Right forelimb (tissue), 1 donor: Measurements from ENCODE around the gene TMBIM1.

Experiments used
- DNase-seq: peaks from one replicate; pipeline ENCODE4 v3.0.0-alpha.2; 2018

The TMBIM1 gene

DNA sequence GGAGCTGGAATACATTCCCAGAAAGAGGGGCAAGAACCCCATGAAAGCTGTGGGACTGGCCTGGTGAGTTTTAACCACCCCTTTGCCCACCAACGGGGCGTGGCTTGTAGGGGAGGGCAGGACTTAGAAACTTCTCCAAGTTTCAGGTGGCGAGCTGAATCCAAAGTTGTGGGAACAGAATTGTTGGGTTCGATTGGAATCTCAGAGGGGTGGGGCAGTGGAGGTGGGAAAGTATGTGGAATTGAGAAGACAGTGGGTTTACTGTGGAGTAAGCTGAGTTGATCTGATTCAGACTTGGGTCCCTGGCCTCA lies 20.9 kb downstream of the TMBIM1 start:
- DNase-seq: no peak

DNA sequence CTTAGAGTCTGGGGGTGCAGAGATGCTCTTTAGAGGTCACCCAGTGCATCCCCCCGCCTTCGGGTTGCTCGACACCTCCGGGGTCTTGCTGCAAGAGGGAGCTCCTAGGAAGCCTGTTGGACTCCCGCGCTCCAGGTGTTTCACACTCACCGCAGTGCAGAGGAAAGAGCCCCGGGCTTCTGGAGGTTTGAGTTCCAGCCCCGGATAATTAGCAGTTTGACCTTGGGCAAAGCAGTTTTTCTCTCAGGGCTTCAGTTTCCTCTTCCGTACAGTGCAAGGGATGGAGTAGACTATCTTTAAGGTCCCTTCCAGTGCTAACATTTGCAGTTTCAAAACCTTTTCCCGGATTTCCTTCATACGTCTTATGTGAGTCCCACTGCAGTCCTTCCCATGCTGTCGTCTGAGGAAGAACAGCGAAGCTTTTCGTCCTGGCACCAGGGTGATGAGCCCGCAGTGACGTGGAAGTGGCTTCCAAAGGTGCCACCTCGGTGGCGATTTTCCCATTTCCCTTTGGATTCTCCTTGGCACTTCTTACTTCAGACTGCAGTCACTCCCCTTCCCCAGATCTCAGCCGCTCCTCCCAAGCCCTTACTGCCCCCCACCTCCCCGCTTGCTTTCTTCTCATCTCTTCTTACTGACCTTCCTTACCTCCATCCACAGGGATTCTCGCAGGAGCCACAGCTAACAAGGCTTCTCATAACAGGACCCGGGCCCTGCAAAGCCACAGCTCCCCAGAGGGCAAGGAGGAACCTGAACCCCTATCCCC lies 21.4 kb downstream of the TMBIM1 start:
- DNase-seq: no peak

DNA sequence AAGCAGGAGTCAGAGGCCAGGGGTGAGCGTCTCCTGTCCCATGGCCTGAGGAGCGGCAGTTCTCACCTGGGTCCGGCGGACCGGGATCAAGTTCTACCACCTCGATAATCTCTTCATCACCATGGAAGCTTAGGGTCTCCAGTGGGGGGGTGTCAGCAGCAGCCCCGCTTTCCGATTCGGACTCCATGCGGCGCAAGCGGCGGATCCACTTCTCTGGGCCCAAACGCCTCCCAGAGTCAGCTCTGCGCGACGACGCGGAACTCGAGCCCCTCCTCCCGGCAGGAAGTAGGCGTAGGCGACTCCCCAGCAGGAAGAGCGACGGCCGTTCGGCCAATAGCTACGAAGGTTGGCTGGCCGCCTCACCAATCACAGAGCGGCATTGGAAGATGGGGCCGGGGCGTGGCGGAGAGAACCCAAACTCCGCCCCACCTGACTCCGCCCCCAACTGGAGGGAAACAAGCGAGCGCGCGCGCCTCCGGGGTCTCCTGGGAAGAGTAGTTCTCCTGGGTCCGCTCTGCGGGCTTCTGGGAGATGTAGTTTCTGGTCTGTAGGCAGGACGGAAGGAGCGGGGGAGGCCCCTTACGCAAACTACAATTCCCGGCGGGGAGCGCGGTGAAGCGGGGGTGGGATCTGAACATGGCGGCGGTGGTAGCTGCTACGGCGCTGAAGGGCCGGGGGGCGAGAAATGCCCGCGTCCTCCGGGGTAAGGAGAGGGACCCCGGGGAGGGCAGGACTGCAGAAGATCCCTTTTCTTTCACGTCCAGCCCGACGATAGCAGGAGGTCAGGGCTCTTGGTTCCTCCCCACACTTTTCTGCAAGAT lies 22.2 kb downstream of the TMBIM1 start, which contains the start of the genes AAMP and PNKD:
TSS of gene AAMP (minus strand) at position 238 of the 821 bp plus-strand sequence. CDS start at position 187, 51 bp downstream.
TSS of gene PNKD (plus strand) at position 620 of the 821 bp plus-strand sequence. CDS start at position 637, 17 bp downstream.
- peak; percentile 100 for DNase-seq

DNA sequence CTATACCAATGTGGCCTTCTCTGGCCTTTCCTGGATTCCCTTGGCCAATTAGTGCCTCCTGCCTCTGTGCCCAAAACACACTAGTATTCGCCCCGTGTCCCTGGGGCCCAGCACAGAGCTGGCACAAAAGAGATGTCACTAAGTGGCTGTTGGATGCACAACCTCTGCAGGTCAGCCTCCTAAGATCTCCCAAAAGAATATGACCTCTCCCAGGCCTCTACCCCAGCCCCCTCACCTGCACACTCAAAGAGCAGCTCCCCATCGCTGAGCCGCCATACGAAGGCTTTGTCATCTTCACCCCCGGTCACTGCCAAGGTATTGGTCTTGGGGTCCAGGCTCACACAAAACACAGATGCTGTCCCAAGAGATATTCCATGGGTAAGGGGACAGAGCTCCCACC lies 25.0 kb downstream of the TMBIM1 start:
- DNase-seq: no peak

DNA sequence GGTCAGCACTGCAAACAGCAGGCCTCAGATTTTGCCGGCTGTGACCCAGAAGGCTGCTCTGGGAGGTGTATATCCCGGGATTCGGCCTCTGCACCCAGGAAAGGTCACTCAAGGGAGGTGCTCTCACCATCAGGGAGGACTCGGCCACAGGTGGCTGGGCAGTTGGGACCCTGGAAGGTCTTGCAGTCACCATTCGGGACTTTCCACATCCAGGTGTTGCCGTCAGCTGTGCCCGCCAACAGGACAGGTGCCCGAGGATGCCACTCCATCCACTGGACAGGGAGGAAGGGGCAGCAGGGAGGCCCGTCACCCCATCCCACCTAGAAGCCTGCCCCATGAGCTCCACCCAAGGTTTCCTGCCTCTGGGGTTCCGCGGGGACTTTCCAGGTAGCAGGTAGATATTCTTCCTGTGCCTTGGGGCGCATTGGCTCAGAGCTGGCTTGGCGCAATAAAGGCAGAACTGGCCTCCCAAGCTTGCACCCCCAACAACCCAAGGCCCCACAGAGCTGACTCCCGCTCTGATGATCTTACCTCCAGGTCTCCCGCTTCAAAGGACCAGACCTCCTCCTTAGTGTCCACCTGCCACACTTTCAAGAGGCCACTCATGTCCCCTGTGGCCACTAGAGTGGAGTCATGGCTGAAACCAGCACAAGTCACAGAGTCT lies 25.9 kb downstream of the TMBIM1 start:
- DNase-seq: no peak

DNA sequence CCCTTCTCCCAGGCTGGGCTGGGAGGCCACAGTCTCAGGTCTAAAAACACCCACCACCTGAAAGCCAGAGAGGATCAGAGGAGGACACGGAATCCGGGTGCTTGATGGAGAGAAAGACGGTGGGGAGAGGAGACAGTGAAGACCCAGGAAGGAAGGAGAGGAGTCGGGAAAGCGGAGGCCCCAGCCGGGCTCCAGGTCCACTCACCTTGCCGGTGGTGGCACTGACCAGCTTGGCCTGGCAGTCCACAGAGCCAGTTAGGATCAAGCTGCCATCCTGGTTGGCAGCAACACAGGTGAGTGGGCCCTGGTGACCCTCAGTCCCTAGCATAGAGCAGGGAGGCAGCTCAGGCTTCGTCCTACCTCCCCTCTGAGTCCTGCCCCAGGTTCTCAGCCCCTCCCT lies 26.7 kb downstream of the TMBIM1 start:
- DNase-seq: no peak

DNA sequence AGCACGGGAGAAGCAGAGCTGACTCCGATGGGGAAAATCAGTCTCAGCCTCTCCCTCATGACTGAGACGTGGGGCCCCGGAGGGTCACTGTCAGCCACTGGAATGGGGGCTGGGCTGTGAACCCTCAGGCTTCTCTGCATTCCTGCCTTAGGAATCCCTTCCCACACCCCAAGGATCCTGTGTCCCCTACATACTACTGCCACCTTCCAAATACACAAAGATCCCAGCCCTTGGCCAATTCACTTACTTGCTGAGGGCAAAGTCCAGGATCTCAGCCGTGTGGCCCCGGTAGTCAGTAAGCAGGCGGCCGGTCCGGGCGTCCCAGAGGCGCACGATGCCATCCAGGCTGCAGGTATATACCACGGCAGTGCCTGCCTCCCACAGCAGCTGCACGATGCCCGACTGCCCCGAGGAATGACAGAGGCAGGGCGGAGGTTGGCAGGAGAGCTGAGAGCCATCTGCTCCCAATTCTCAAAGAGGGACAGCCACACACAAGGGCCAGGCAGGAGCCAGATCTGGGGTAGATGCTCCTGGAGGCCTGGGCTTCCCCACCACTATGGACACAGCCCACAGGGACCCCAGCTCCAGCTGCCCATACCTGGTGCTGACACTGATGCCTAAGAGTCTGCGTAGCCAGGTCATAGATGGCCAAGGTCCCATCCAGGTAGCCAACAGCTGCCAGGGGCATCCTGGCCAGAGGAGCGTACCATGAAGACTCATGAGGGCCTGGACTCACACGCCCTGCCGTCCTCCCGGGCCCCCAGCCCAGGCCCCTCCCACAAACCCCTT lies 27.3 kb downstream of the TMBIM1 start:
- no peak for DNase-seq

DNA sequence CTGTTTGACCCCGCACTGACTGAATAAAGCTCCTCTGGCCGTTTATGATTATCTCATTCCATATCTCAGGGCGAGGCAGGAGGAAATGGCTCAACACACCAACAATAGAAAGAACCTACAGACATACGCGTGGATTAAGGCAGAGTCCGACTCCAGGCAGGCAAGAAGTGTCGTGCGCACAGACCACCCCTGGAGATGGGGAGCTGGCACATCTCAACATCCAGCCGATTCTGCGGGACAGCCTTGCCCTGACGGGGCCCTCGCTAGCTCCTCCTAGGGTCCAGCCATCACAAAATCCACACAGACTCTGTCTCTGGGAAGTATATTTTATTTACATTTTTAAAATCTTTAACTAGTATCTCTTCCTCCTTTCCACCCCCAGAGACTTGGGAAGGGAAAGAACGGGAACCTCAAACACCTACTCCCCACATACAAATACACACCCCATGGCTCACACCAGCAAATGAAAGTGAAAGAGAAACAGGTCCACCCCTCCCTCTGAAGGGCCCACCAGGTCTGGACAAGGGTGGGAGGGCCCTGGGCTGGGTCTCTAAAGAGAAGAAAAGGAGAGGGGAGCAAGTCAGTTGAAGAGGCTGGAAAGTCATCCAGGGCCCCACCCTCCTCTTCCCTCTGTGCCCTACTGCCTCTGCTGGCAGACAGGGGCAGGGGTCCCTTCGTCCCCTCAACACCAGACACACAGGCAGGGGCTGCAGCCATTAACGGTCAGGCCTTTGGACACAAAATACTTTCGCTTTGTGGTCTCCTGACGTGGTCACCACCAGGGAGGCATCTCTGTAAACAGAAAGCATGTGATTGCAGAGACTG lies 28.3 kb downstream of the TMBIM1 start:
- DNase-seq: no peak

DNA sequence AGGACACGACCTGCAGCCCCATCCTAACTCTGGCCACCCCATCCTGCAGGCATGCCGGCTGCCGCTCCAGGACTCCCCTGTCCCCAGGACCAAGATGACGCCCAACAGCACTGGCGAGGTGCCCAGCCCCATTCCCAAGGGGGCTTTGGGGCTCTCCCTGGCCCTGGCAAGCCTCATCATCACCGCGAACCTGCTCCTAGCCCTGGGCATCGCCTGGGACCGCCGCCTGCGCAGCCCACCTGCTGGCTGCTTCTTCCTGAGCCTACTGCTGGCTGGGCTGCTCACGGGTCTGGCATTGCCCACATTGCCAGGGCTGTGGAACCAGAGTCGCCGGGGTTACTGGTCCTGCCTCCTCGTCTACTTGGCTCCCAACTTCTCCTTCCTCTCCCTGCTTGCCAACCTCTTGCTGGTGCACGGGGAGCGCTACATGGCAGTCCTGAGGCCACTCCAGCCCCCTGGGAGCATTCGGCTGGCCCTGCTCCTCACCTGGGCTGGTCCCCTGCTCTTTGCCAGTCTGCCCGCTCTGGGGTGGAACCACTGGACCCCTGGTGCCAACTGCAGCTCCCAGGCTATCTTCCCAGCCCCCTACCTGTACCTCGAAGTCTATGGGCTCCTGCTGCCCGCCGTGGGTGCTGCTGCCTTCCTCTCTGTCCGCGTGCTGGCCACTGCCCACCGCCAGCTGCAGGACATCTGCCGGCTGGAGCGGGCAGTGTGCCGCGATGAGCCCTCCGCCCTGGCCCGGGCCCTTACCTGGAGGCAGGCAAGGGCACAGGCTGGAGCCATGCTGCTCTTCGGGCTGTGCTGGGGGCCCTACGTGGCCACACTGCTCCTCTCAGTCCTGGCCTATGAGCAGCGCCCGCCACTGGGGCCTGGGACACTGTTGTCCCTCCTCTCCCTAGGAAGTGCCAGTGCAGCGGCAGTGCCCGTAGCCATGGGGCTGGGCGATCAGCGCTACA lies 29.4 kb downstream of the TMBIM1 start:
- no peak for DNase-seq

DNA sequence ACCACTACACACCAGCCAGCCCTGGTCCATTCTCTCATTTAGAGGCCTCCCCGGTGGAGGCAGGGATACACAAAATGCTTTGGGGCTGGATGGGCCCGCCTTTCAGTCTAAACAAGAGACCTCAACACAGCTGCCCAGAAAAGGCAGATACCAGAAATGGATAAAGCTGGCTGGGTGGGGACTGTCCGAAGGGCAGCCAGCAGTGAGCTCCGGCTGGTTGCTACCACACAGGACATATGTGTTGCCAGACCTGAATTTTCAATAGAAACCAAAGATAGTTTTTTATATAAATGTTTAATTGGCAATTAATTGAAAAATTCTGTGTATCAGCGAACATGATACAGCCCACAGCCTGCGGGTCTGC lies 30.1 kb downstream of the TMBIM1 start:
- no peak for DNase-seq

DNA sequence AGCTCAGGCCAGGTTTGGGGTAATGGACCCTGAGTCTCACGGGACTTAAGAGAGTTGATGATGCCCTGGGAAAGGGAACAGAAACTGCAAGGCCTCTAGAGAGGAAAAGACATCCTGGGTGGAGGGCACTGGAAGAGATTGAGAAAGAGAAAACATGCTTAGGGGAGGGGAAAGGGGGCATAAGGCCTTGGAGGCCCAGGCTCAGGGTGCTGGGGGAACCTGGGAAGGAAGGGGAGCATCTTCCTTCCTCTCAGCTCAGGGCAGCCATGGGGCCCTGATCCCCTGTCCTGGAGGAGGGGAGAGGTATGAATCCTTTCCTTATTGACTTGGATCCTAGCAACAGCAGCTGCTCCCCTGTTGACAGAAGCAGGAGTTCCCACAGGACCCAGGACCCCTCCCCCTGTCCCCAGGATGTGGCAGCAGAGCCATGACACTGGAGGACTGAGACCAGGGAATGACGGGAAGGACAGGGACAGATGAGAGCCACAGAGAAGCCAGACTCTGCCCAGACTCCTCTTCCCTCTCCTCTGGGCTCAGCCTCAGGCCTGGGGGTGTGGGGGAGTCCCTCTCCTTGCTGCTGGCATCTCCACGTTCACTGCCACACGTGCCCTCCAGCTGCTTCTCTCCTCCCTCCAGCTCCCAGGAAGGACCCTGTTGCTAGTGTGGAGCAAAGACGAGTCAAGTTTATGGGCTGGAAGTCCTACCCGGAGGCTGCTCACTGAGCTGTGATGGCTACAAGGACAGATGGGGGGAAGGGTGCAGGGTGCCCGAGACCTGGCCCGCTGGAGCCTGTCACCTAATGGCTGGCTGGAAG lies 30.7 kb downstream of the TMBIM1 start:
- DNase-seq: no peak

DNA sequence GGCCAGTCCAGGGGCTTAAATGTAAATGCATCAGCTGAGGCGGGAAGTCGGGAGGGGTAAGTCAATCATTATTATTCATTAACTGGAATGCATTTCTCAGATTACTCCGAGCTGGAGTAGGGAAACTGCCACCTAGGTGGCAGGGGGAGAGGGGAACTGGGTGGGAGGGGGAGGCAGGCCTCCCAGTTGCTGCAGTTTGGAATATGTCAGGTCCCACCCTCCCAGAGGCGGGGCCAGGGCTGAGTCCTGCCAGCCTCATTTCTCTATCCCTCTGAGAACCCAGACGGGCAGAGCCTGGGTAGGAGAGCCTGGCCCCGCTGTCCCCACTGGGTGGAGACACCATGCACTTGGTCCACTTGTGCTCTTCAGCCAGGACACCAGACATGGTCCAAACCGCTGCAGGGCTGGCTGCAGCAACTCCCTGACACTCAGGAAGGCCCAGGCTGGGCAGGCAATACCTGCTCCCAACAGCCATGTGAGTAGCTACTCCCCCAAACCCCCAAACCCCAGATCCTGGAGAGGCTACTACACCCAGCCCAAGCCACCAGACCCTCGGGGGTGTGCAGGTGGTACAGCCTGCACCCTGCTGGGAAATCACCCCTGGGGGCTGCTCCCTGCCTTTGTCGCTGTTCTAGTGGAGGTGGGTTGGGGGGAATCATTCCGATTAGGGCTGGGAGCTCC lies 31.4 kb downstream of the TMBIM1 start, which contains the start of gene GPBAR1:
TSS of gene GPBAR1 (plus strand) at position 274 of the 681 bp plus-strand sequence. CDS start 1,710 bp downstream, outside the sequence.
- DNase-seq: no peak

DNA sequence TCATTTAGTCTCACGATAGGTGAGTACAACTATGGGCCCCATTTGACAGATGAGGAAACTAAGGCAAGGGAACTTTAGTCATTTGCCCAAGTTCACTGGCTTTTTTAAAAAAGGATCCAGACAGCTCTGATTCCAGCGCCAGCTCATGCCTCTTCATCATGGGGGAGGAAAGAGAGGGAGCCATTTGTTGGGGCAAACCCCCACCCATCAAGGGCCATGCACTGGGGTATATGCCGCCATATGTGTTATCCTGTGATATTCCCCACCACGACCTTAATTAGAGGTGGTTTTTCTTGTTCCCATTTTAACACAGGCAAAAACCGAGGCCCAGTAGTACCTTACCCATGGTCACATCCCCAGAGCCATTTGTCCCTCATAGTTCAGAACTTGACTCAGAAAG lies 32.1 kb downstream of the TMBIM1 start:
- DNase-seq: no peak

DNA sequence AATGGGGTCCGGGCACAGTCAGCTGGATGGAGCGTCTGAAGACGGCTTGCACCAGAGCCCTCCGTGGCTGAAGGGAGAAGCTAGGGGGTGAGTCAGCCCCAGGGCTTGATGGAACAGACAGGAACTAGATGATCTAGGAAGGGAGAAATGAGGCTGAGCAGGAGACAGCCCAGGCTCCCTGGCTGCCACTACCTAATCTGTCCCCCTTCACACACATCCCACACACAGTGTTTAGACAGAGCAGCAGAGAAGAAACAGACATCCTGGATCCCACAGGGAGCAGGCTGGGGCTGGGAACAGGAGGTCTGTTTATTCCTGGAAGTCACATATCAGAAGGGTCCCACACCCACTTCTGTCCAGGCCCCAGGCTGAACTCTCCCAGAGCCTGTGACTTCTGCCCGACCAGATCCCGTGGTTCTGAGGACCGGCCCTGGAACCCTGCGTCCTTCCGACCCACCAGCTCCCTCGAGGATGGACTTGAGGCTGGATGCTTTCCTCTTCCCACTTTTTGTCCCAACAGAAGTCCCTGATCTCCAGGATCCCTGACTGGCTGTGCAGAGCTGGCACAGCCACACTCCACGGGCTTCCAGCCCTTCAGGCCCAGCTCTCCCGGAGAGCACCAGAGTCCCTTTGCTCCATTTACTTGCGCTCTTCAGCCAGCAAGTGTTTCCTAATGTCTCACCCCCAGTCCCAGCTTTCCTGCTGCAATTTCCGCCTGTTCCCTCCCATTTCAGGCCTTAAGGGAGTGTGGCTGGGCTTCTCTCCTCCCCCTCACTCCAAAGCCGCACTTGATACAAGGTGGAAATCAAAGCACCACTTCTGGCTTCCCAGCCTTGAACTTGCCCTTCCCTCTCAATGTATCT lies 33.0 kb downstream of the TMBIM1 start:
- no peak for DNase-seq

DNA sequence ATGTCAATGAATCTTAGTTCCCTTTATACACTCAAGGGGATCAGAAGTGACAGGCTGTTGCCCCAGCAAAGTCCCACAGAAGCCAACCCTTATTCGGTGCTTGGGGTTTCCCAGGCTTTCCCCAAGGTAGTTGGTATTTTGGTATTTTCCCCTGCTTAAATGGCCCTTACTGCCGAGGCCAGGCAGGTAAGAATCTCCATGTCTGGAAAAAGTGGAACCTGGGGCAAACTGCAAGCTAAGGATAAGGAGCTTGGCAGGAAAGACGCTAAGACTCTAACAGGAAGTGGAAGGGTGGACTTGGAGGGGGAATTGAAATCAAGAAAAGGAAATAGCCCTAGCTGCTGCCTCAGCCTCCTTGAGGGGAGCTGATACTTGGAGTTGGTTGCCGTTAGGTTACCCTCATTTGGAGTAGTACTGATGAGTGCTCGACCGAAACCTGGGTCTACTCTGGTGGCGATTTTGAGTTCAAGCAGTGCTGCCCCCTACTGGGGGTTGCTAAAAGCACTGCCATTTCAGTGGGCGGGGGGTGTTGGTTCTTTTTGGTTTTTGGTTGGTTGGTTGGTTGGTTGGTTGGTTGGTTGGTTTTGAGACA lies 34.8 kb downstream of the TMBIM1 start:
- DNase-seq: no peak

DNA sequence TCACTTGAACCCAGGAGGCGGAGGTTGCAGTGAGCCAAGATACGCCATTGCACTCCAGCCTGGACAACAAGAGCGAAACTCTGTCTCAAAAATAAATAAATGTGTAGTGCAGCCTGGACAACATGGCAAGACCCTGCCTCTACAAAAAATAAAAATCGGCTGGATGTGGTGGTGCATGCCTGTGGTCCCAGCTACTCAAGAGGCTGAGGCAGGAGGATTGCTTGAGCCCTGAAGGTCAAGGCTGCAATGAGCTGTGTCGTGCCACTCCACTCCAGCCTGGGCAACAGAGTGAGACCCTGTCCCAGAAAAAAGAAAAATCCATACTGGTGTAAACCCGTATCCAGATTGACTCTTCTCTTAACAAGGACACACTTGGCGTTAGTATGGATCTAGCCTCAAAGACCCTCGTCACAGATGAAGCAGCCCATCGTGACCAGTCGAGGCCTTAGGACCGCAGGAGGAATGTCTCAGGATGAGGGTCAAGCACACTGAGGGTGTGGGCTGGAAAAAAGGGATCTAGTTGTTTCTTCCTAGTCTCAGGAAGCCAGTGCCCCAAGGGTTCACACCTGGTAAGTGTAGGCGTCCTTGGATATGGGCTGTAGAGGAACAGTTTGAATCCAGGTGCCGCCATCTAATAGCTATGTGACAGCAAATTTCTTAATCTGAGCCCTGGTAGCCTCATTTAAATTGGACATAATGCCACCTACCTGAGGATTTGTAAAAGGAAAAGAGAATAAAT lies 35.5 kb downstream of the TMBIM1 start:
- no peak for DNase-seq

DNA sequence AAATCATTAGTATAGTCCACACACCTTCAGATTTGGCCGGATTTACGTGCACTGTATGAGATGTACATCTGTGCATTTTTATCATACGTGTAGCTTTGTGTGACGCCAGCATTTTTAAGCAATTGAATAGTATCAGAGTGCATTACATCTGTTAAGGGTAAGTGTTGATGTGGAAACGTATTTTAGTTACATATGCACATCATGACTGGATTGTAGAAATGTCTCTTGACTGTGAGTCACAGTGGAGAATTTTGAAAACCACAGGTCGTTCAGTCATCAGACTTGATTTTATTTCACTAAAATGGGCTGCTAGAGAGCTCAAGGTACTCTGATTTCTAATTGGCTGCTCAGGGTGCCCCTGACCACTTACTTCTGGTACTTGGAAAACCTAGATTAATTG lies 36.9 kb downstream of the TMBIM1 start:
- no peak for DNase-seq
